CD14-positive monocyte (primary cell): ENCODE measurements around the gene DOK6. TPM values are rescaled to one million over a fixed set of nuclear protein-coding genes. Genes with fewer than 3 reads are reported as not detected.

Source experiments
- DNase-seq, 3 donors: peaks; one replicate each; pipeline ENCODE4 v3.0.0-alpha.2; 2011 to 2022
- H2AFZ ChIP-seq: 2 replicates; pipeline ENCODE4 v1.6.0; 2012; ENCODE audit warnings: mild to moderate bottlenecking, low read depth, low read length, inconsistent platforms; ENCODE audit not compliant: insufficient read depth, poor library complexity, severe bottlenecking
- H3K27ac ChIP-seq, 2 donors: 1 replicate in 1 of 2; 2 replicates in 1 of 2; pipeline ENCODE4 v1.5.1; 2012 to 2013; ENCODE audit warnings: low read length in 2 of 2, control low read depth in 1 of 2, inconsistent platforms in 1 of 2, low read depth in 1 of 2, mild to moderate bottlenecking in 1 of 2
- H3K27me3 ChIP-seq, 2 donors: one replicate each; pipeline versions ENCODE4 v1.6.0 to v1.6.1; 2011 to 2013; ENCODE audit warnings: low read length in 2 of 2; ENCODE audit not compliant: control insufficient read depth in 2 of 2, insufficient read depth in 2 of 2
- H3K36me3 ChIP-seq, 2 donors: replicated peaks in 1 of 2; 1 replicate in 1 of 2; 2 replicates in 1 of 2; pipeline versions ENCODE4 v1.5.1 to v1.6.1; 2012 to 2013; ENCODE audit warnings: low read length in 2 of 2, control low read depth in 1 of 2, inconsistent platforms in 1 of 2, mild to moderate bottlenecking in 1 of 2; ENCODE audit not compliant: insufficient read depth in 2 of 2, control insufficient read depth in 1 of 2
- H3K4me1 ChIP-seq, 2 donors: 1 replicate in 1 of 2; 2 replicates in 1 of 2; pipeline versions ENCODE4 v1.5.1 to v1.6.1; 2012 to 2013; ENCODE audit warnings: low read length in 2 of 2, control low read depth in 1 of 2, inconsistent platforms in 1 of 2, mild to moderate bottlenecking in 1 of 2, moderate library complexity in 1 of 2; ENCODE audit not compliant: insufficient read depth in 2 of 2, control insufficient read depth in 1 of 2
- H3K4me2 ChIP-seq: replicated peaks from 2 replicates; pipeline ENCODE3; 2012; ENCODE audit warnings: low read length, moderate library complexity, mild to moderate bottlenecking; ENCODE audit not compliant: poor library complexity, severe bottlenecking; ENCODE audit errors: extremely low read depth
- H3K4me3 ChIP-seq, 3 experiments: fragments of 200-600 bp in 1 of 3; sonication (generic) in 1 of 3; replicated peaks in 1 of 3; 1 replicate in 2 of 3; 2 replicates in 1 of 3; pipeline ENCODE4 v1.5.1; 2011 to 2013; ENCODE audit warnings: low read length in 3 of 3, mild to moderate bottlenecking in 3 of 3, control low read depth in 2 of 3, low read depth in 2 of 3, inconsistent platforms in 1 of 3, moderate library complexity in 1 of 3
- H3K79me2 ChIP-seq: 2 replicates; pipeline ENCODE4 v1.6.0; 2012; ENCODE audit warnings: mild to moderate bottlenecking, control low read depth, inconsistent platforms, low read length, moderate library complexity; ENCODE audit not compliant: insufficient read depth
- H3K9ac ChIP-seq: 2 replicates; pipeline ENCODE4 v1.6.0; 2017; ENCODE audit warnings: low read length, mild to moderate bottlenecking; ENCODE audit not compliant: insufficient read depth, poor library complexity, severe bottlenecking
- H3K9me3 ChIP-seq, 2 donors: replicated peaks in 1 of 2; 1 replicate in 1 of 2; 2 replicates in 1 of 2; pipeline versions ENCODE4 v1.5.1 to v1.6.1; 2012 to 2013; ENCODE audit warnings: low read length in 2 of 2, control low read depth in 1 of 2; ENCODE audit not compliant: control insufficient read depth in 1 of 2, insufficient read depth in 1 of 2
- H4K20me1 ChIP-seq: 2 replicates; pipeline ENCODE4 v1.6.0; 2012; ENCODE audit warnings: mild to moderate bottlenecking, low read length, control low read depth, moderate library complexity; ENCODE audit not compliant: insufficient read depth
- H3K27ac Mint-ChIP-seq, 7 donors: one replicate each; pipeline ENCODE4 v1.8.0; 2020; ENCODE audit warnings: mild to moderate bottlenecking in 7 of 7, mixed read lengths in 7 of 7, moderate library complexity in 6 of 7, inconsistent platforms in 2 of 7
- H3K27me3 Mint-ChIP-seq, 3 donors: one replicate each; pipeline ENCODE4 v1.8.0; 2021 to 2022; ENCODE audit warnings: low read depth in 3 of 3, mild to moderate bottlenecking in 3 of 3, mixed read lengths in 3 of 3, moderate library complexity in 3 of 3, inconsistent platforms in 1 of 3
- H3K36me3 Mint-ChIP-seq, 2 donors: one replicate each; pipeline ENCODE4 v1.8.0; 2020; ENCODE audit warnings: mixed read lengths in 2 of 2, inconsistent platforms in 1 of 2, mild to moderate bottlenecking in 1 of 2
- H3K4me1 Mint-ChIP-seq: one replicate; pipeline ENCODE4 v1.8.0; 2020; ENCODE audit warnings: mild to moderate bottlenecking, mixed read lengths
- H3K4me3 Mint-ChIP-seq, 2 donors: one replicate each; pipeline ENCODE4 v1.8.0; 2020; ENCODE audit warnings: mild to moderate bottlenecking in 2 of 2, mixed read lengths in 2 of 2, moderate library complexity in 1 of 2
- H3K9me3 Mint-ChIP-seq, 7 donors: one replicate each; pipeline ENCODE4 v1.8.0; 2020 to 2022; ENCODE audit warnings: mixed read lengths in 7 of 7, mild to moderate bottlenecking in 6 of 7, moderate library complexity in 6 of 7, inconsistent platforms in 2 of 7
- WGBS: methylation state at CpG from one replicate; pipeline ENCODE4 v1.1.5; 2013; ENCODE audit warnings: missing lambda C conversion rate; ENCODE audit not compliant: insufficient coverage; 5-methylcytosine and 5-hydroxymethylcytosine counted together
- intact Hi-C, 2 donors: fragments of 100-400 bp; cut with micrococcal nuclease; formaldehyde crosslinking; loops; one replicate each; pipeline versions ENCODE4 v1.15.0 to v1.15.1; 2023
- polyA plus RNA-seq, 3 donors: library from polyadenylated mRNA; depleted of rRNA in 1 of 3; unstranded in 2 of 3; stranded (reverse) in 1 of 3; fragments of 300-500 nt in 2 of 3; fragments of >200 nt in 1 of 3; fragmentation: Illumina TruSeq in 2 of 3; gene quantifications; 1 replicate in 2 of 3; 2 replicates in 1 of 3; pipeline ENCODE4 v1.2.3, GENCODE V29; 2012 to 2021
- TF ChIP-seq, protein P1 (sequence below): fragments of 200-600 bp; IDR thresholded peaks from one replicate; pipeline ENCODE4 v1.8.0; 2022; ENCODE audit warnings: antibody characterized with exemption, mild to moderate bottlenecking

Gene DOK6
- polyA plus RNA-seq, 3 donors = not detected

DNA sequence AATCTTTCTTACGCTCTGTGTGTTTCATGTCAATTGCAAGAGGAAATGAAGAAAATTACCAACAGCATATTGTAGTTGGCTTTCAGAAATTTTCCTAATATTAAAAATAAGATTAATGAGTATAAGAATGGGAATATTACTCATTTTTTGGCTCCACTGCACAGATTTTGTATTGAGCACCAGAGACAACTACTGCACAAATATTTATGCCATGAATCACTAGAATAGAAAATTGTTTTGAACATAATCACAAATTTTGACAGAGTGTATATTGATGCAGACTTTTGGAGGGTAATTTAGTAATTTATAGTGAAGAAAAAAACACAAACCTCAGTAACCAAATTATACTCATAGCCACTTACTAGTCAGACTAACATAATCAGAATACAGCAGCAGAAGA is 118.3 kb downstream of the DOK6 start:
- H3K4me1 ChIP-seq = no peaks in the 10 kb centered on the region
- intact Hi-C loops = no loop called here
- H3K27me3 Mint-ChIP-seq = no peaks in the 10 kb centered on the region
- no peaks in the 10 kb centered on the region for H3K4me1 Mint-ChIP-seq
- peaks cover 0 to 1% (median 0%) of the 10 kb centered on the region in 7 donors for H3K9me3 Mint-ChIP-seq
- no peaks in the 10 kb centered on the region for H3K36me3 Mint-ChIP-seq
- no peaks in the 10 kb centered on the region for H4K20me1 ChIP-seq
- no peaks in the 10 kb centered on the region for H3K79me2 ChIP-seq
- H3K4me3 ChIP-seq = no peak overlapping the region
- H3K27ac ChIP-seq = no peak overlapping the region
- H2AFZ ChIP-seq = no peak overlapping the region
- TF ChIP-seq, protein P1, sequence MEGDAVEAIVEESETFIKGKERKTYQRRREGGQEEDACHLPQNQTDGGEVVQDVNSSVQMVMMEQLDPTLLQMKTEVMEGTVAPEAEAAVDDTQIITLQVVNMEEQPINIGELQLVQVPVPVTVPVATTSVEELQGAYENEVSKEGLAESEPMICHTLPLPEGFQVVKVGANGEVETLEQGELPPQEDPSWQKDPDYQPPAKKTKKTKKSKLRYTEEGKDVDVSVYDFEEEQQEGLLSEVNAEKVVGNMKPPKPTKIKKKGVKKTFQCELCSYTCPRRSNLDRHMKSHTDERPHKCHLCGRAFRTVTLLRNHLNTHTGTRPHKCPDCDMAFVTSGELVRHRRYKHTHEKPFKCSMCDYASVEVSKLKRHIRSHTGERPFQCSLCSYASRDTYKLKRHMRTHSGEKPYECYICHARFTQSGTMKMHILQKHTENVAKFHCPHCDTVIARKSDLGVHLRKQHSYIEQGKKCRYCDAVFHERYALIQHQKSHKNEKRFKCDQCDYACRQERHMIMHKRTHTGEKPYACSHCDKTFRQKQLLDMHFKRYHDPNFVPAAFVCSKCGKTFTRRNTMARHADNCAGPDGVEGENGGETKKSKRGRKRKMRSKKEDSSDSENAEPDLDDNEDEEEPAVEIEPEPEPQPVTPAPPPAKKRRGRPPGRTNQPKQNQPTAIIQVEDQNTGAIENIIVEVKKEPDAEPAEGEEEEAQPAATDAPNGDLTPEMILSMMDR = no peak
- H3K27me3 ChIP-seq = no peaks in the 10 kb centered on the region
- H3K36me3 ChIP-seq = no peaks in the 10 kb centered on the region
- WGBS = no CpG with 5 or more reads among the region's 1 CpG
- H3K27ac Mint-ChIP-seq = no peak overlapping the region
- no peak overlapping the region for H3K4me2 ChIP-seq
- H3K4me3 Mint-ChIP-seq = no peak overlapping the region
- DNase-seq = no peak
- H3K9ac ChIP-seq = no peak overlapping the region
- no peaks in the 10 kb centered on the region for H3K9me3 ChIP-seq

DNA sequence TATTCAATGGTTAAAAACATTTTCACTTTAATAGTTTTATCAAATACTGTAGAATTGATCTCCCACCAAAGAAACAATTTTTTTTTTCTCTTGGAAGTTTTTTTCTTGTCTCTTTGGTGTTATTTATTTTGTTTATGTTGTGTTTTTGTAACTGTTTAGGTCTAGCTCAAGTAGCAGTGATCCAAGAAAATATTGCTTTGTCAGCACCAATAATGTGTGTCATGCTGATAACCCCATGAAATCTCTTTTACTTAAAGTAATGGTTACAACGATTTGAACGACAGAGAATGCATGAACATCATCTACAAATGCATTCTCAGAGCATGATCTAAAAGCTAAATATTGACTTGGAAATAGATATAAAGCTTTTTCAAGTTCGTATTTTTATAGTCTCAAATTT is 122.9 kb downstream of the DOK6 start:
- Mint-ChIP-seq H3K9me3 (peaks cover 0 to 9% (median 3%) of the 10 kb centered on the region in 7 donors), H3K27me3 (peaks cover 0 to 2% (median 0%) of the 10 kb centered on the region in 3 donors), H3K4me1 (no peaks in the 10 kb centered on the region), H3K27ac (no peak overlapping the region), H3K4me3 (no peak overlapping the region), H3K36me3 (no peaks in the 10 kb centered on the region)
- H2AFZ ChIP-seq = no peak overlapping the region
- H3K79me2 ChIP-seq = no peaks in the 10 kb centered on the region
- WGBS = no CpG with 5 or more reads among the region's 3 CpGs
- H3K27me3 ChIP-seq = no peaks in the 10 kb centered on the region
- H3K9me3 ChIP-seq = no peaks in the 10 kb centered on the region
- TF ChIP-seq, protein P1 = no peak
- intact Hi-C loops = no loop called here
- H3K27ac ChIP-seq = no peak overlapping the region
- no peaks in the 10 kb centered on the region for H3K36me3 ChIP-seq
- no peak overlapping the region for H3K4me2 ChIP-seq
- no peak for DNase-seq
- H4K20me1 ChIP-seq = no peaks in the 10 kb centered on the region
- H3K9ac ChIP-seq = no peak overlapping the region
- no peaks in the 10 kb centered on the region for H3K4me1 ChIP-seq
- H3K4me3 ChIP-seq = no peak overlapping the region
